Fibroblast of lung (primary cell): ENCODE results near the gene HIBADH. TPM values are rescaled to one million over a fixed set of nuclear protein-coding genes. Genes with fewer than 3 reads are reported as not detected.

Source experiments
- DNase-seq, 2 donors: peaks; one replicate each; pipeline versions ENCODE4 v3.0.0 to v3.0.0-alpha.2; 2010; ENCODE audit warnings: low read depth in 2 of 2
- H2AFZ ChIP-seq: 2 replicates; pipeline ENCODE4 v1.5.1; 2012; ENCODE audit warnings: low read length, control low read depth, inconsistent platforms
- H3K27ac ChIP-seq: 2 replicates; pipeline ENCODE4 v1.5.1; 2011; ENCODE audit warnings: low read length, control low read depth; ENCODE audit not compliant: insufficient read depth
- H3K27me3 ChIP-seq: 2 replicates; pipeline ENCODE4 v1.5.1; 2011; ENCODE audit warnings: mild to moderate bottlenecking, low read length; ENCODE audit not compliant: control insufficient read depth, insufficient read depth
- H3K36me3 ChIP-seq: 2 replicates; pipeline ENCODE4 v1.5.1; 2011; ENCODE audit warnings: low read length; ENCODE audit not compliant: control insufficient read depth, insufficient read depth
- H3K4me1 ChIP-seq: 2 replicates; pipeline ENCODE4 v1.5.1; 2011; ENCODE audit warnings: low read length; ENCODE audit not compliant: control insufficient read depth, insufficient read depth; ENCODE audit errors: extremely low read depth
- H3K4me2 ChIP-seq: 2 replicates; pipeline ENCODE4 v1.5.1; 2011; ENCODE audit warnings: low read length, control low read depth; ENCODE audit not compliant: insufficient read depth; ENCODE audit errors: extremely low read depth
- H3K4me3 ChIP-seq, 4 experiments: fragments of 200-600 bp in 1 of 4; sonication (generic) in 1 of 4; replicated peaks in 1 of 4; 2 replicates each; pipeline ENCODE4 v1.5.1; 2011 to 2016; ENCODE audit warnings: low read length in 4 of 4, low read depth in 3 of 4, mild to moderate bottlenecking in 3 of 4, control low read depth in 2 of 4, inconsistent platforms in 1 of 4, mixed read lengths in 1 of 4; ENCODE audit not compliant: insufficient read depth in 1 of 4; ENCODE audit errors: control extremely low read depth in 1 of 4
- H3K79me2 ChIP-seq: 2 replicates; pipeline ENCODE4 v1.5.1; 2012; ENCODE audit warnings: mild to moderate bottlenecking, low read length, inconsistent platforms; ENCODE audit not compliant: control insufficient read depth, insufficient read depth
- H3K9ac ChIP-seq: 2 replicates; pipeline ENCODE4 v1.5.1; 2011; ENCODE audit warnings: mild to moderate bottlenecking, low read length, control low read depth; ENCODE audit not compliant: insufficient read depth
- H3K9me3 ChIP-seq: 2 replicates; pipeline ENCODE4 v1.5.1; 2012; ENCODE audit warnings: low read depth, low read length; ENCODE audit not compliant: control insufficient read depth, insufficient read depth
- H4K20me1 ChIP-seq: 2 replicates; pipeline ENCODE4 v1.5.1; 2011; ENCODE audit warnings: low read length; ENCODE audit not compliant: control insufficient read depth, insufficient read depth; ENCODE audit errors: extremely low read depth
- EZH2 ChIP-seq: IDR thresholded peaks from 2 replicates; pipeline ENCODE4 v1.5.1; 2012; ENCODE audit warnings: low read length, control low read depth, mild to moderate bottlenecking; ENCODE audit errors: missing control alignments
- polyA plus RNA-seq, 2 donors: library from polyadenylated mRNA; depleted of rRNA in 1 of 2; stranded (reverse) in 1 of 2; unstranded in 1 of 2; fragments of >200 nt; gene quantifications; 2 replicates each; pipeline ENCODE4 v1.2.1, GENCODE V29; 2011 to 2012; ENCODE audit warnings: missing spikeins in 1 of 2
- total RNA-seq: library from RNA; depleted of rRNA; stranded (reverse); fragments of >200 nt; gene quantifications from 2 replicates; pipeline ENCODE4 v1.2.1, GENCODE V29; 2014
- TF ChIP-seq, protein P1 (sequence below), 2 donors: IDR thresholded peaks in 1 of 2; conservative IDR thresholded peaks in 1 of 2; 1 replicate in 1 of 2; 2 replicates in 1 of 2; pipeline ENCODE4 v1.5.1; 2011 to 2012; ENCODE audit warnings: low read length in 2 of 2, control low read depth in 1 of 2, inconsistent platforms in 1 of 2, low read depth in 1 of 2, mild to moderate bottlenecking in 1 of 2

The HIBADH gene
- total and polyA plus RNA-seq, 2 donors (not counting 1 experiment from before 2014, with no cell fraction given) = 88.7 to 96.0 TPM

DNA sequence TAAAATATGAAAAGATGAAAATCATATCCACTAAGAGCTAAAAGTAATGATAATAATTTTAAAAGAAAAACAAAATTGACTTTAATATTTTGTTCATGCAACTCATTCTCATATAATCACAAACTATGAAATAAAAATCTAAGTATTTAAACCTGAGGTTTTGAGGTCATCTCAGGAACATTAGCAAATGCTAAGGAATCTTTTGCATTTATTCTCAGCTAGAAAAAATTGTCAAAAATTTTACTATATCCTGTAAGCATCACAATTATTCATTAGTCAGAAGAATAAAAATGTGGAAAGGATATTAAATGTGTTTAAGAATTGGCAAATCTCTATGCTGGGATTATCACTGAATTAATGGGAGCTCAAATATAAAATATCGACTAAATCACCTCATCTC lies 40.5 kb upstream of the HIBADH start:
- no peaks in the 10 kb centered on the region for H3K9me3 ChIP-seq
- TF ChIP-seq, protein P1, sequence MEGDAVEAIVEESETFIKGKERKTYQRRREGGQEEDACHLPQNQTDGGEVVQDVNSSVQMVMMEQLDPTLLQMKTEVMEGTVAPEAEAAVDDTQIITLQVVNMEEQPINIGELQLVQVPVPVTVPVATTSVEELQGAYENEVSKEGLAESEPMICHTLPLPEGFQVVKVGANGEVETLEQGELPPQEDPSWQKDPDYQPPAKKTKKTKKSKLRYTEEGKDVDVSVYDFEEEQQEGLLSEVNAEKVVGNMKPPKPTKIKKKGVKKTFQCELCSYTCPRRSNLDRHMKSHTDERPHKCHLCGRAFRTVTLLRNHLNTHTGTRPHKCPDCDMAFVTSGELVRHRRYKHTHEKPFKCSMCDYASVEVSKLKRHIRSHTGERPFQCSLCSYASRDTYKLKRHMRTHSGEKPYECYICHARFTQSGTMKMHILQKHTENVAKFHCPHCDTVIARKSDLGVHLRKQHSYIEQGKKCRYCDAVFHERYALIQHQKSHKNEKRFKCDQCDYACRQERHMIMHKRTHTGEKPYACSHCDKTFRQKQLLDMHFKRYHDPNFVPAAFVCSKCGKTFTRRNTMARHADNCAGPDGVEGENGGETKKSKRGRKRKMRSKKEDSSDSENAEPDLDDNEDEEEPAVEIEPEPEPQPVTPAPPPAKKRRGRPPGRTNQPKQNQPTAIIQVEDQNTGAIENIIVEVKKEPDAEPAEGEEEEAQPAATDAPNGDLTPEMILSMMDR (conservative IDR thresholded peaks at IDR 0.05 in 1 of 2, IDR thresholded peaks at IDR 0.05 in 1 of 2; ENCODE audit: low read depth in 1 of 2, low read length in 2 of 2) = no peak
- no peak for TF ChIP-seq EZH2
- no peaks in the 10 kb centered on the region for H3K4me1 ChIP-seq

DNA sequence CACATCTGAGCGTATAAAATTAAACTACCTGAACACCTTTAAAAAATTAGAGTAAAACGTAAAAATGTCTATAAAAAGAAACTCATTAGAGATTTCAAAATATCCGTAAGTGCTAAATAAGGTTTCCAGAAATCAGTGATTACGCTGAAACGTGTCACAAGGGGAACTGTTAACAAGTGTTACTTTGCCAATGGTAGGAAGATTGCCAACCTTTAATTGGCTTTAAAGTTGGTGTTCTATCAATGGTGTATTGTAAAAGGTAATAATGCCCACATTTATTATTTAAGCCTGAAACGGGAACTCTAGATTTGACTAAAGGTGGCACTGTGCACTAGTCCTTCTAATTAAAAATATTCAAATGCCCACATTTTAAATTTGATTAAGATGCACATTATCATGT lies 37.8 kb upstream of the HIBADH start:
- no peak overlapping the region for H2AFZ ChIP-seq
- H3K79me2 ChIP-seq = no peaks in the 10 kb centered on the region
- H4K20me1 ChIP-seq = no peaks in the 10 kb centered on the region
- TF ChIP-seq, protein P1 (conservative IDR thresholded peaks at IDR 0.05 in 1 of 2, IDR thresholded peaks at IDR 0.05 in 1 of 2; ENCODE audit: low read depth in 1 of 2, low read length in 2 of 2) = no peak
- TF ChIP-seq EZH2 = no peak
- H3K27me3 ChIP-seq = no peaks in the 10 kb centered on the region
- no peaks in the 10 kb centered on the region for H3K9me3 ChIP-seq
- H3K27ac ChIP-seq = no peak overlapping the region
- no peak overlapping the region for H3K4me2 ChIP-seq
- no peaks in the 10 kb centered on the region for H3K36me3 ChIP-seq
- peaks cover 2% of the 10 kb centered on the region for H3K4me1 ChIP-seq
- H3K9ac ChIP-seq = no peak overlapping the region
- no peak overlapping the region for H3K4me3 ChIP-seq
- DNase-seq = no peak

More for the DNA sequence above, 40.5 kb upstream of the HIBADH start:
- Histone ChIP-seq H3K9ac (no peak overlapping the region), H3K4me2 (no peak overlapping the region), H3K36me3 (no peaks in the 10 kb centered on the region), H3K4me3 (no peak overlapping the region), H3K27ac (no peak overlapping the region), H2AFZ (no peak overlapping the region), H4K20me1 (no peaks in the 10 kb centered on the region), H3K79me2 (no peaks in the 10 kb centered on the region), H3K27me3 (no peaks in the 10 kb centered on the region)
- DNase-seq = no peak

DNA sequence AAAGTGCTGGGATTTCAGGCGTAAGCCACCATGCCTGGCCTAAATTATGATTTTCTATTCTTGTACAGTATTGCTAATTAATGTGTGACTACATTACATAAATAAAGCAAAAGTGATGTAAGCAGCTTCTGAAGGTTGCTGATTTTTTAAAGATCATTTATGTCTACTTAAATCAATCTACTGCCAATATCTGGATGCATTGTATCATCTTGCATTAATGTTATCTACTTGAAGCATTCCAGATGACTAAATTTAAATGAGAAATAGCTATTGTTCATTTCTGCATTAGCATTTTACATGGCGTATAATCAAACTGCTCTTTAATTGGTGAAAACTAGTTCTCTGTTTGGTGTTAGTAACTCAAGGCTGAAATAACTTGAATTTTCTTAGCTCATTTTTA lies 37.1 kb upstream of the HIBADH start:
- no peak overlapping the region for H3K4me2 ChIP-seq
- no peaks in the 10 kb centered on the region for H3K79me2 ChIP-seq
- peaks cover 6% of the 10 kb centered on the region for H3K4me1 ChIP-seq
- TF ChIP-seq EZH2 = no peak
- TF ChIP-seq, protein P1 (conservative IDR thresholded peaks at IDR 0.05 in 1 of 2, IDR thresholded peaks at IDR 0.05 in 1 of 2; ENCODE audit: low read depth in 1 of 2, low read length in 2 of 2) = no peak
- H3K27me3 ChIP-seq = no peaks in the 10 kb centered on the region
- DNase-seq = no peak
- H3K4me3 ChIP-seq = no peak overlapping the region
- H3K9ac ChIP-seq = no peak overlapping the region
- no peak overlapping the region for H2AFZ ChIP-seq
- no peaks in the 10 kb centered on the region for H3K36me3 ChIP-seq
- no peaks in the 10 kb centered on the region for H4K20me1 ChIP-seq
- no peaks in the 10 kb centered on the region for H3K9me3 ChIP-seq
- no peak overlapping the region for H3K27ac ChIP-seq
